ENCODE measurements around the gene C11orf68. TPM values are rescaled to one million over a fixed set of nuclear protein-coding genes. Genes with fewer than 3 reads are reported as not detected.

C11orf68 gene
- total and polyA plus RNA-seq, 9 of the 15 experiments (the other 6 are each of a cell fraction or from before 2014, with no cell fraction given): 3.6 to 35.9 (median 12.8) TPM

DNA sequence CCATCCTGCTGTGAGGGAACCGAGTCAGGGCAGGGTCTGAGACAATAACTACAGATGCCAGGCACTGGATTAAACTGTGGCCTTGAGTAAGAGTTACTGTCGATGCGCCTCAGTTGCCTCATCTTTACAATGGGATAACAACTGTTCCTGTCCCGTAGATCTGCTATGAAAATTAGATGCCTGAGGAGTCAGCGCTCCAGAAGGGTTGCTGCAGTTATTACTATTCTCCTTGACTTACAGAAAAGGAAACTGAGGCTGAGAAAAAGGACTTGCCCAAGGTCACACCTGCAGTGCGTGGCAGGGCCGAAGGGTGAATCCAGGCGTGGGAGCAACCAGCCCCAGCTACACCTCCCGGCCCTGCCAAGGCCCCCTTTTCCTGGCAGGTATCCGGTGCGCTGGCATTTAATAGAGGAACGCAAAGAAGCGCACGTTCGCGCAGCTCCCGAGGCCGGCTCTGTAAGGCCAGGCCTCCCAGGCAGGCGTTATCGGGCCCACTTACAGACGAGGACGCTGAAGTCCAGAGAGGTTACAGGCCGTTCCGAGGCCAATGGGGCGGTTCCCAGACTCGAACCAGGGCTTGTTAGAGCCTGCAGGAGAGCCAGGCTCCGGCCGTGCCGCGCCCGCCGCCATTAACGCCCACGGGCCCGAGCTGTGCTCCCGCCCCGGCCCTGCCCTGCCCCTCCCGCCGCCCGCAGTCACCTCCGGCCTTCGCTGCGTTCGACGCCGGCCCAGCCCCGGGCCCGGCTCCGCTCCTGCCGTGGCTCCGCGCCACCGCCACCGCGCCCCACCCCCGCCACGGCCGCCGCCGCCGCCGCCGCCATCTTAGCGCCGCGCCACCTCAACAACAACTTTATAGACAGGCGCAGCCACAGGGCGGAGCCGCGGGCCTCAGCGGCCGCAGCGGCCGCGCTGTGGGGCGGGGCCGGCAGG is at the start of gene C11orf68 (continued):
- no peak for TF ChIP-seq ZBTB43 (CRISPR knock-in tag; IDR thresholded peaks at IDR 0.05)
- 0 out of 2 replicates have a peak, but pooled peaks have one; percentile 29 for TF ChIP-seq TFAP4 (CRISPR knock-in tag; IDR thresholded peaks at IDR 0.05; ENCODE audit: borderline replicate concordance)
- no peak for TF ChIP-seq CCNT2 (IDR thresholded peaks at IDR 0.05; ENCODE audit: borderline replicate concordance, extremely low read depth, insufficient read length, low read depth, low read length)
- TF ChIP-seq ADNP (tag; IDR thresholded peaks at IDR 0.05): peak; percentile 71; the same call in 1 of the 2 replicates
- no peak for TF ChIP-seq SAFB2 (IDR thresholded peaks at IDR 0.05; ENCODE audit: borderline replicate concordance, low read depth, low read length, severe bottlenecking)
- no peak for TF ChIP-seq CREB1 (IDR thresholded peaks at IDR 0.05)
- no peak for TF ChIP-seq CREB1 (CRISPR knock-in tag; IDR thresholded peaks at IDR 0.05)
- TF ChIP-seq ETS2 (tag; IDR thresholded peaks at IDR 0.05; ENCODE audit: borderline replicate concordance, poor library complexity, severe bottlenecking): no peak
- TF ChIP-seq TAF1 (IDR thresholded peaks at IDR 0.05; ENCODE audit: control insufficient read depth, extremely low read depth, insufficient read depth, low read length, severe bottlenecking): peak; percentile 81
- TF ChIP-seq, protein P1, sequence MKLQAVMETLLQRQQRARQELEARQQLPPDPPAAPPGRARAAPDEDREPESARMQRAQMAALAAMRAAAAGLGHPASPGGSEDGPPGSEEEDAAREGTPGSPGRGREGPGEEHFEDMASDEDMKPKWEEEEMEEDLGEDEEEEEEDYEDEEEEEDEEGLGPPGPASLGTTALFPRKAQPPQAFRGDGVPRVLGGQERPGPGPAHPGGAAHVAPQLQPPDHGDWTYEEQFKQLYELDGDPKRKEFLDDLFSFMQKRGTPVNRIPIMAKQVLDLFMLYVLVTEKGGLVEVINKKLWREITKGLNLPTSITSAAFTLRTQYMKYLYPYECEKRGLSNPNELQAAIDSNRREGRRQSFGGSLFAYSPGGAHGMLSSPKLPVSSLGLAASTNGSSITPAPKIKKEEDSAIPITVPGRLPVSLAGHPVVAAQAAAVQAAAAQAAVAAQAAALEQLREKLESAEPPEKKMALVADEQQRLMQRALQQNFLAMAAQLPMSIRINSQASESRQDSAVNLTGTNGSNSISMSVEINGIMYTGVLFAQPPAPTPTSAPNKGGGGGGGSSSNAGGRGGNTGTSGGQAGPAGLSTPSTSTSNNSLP (IDR thresholded peaks at IDR 0.05; ENCODE audit: borderline replicate concordance, low read depth, low read length): no peak
- no peak for TF ChIP-seq TRIM24 (IDR thresholded peaks at IDR 0.05)
- TF ChIP-seq RBM34 (IDR thresholded peaks at IDR 0.05; ENCODE audit: borderline replicate concordance, insufficient read depth, low read length): no peak
- TF ChIP-seq ZNF146 (CRISPR knock-in tag; IDR thresholded peaks at IDR 0.05; ENCODE audit: unreplicated experiment): peak; percentile 5
- no peak for TF ChIP-seq ETV6 (IDR thresholded peaks at IDR 0.05; ENCODE audit: borderline replicate concordance in 1 of 2, low read depth in 2 of 2, low read length in 1 of 2)
- TF ChIP-seq ETV6 (CRISPR knock-in tag; IDR thresholded peaks at IDR 0.05; ENCODE audit: borderline replicate concordance): no peak
- no peak for TF ChIP-seq ZNF253 (CRISPR knock-in tag; conservative IDR thresholded peaks at IDR 0.05)
- TF ChIP-seq MCM5 (IDR thresholded peaks at IDR 0.05; ENCODE audit: low read depth): no peak
- TF ChIP-seq RNF219 (CRISPR knock-in tag; IDR thresholded peaks at IDR 0.05): no peak
- TF ChIP-seq CREB3 (tag; conservative IDR thresholded peaks at IDR 0.05; ENCODE audit: low read depth): 0 out of 2 replicates have a peak, but pooled peaks have one; percentile 25
